Lung (tissue), 12 donors: Measurements from ENCODE around the gene FFAR3. TPM values are rescaled to one million over a fixed set of nuclear protein-coding genes. Genes with fewer than 3 reads are reported as not detected.
"Not testable (repeated sequence)": the region's sequence is repeated elsewhere in the genome, so short reads cannot be mapped to it uniquely, and the experiment has no call there.

ENCODE experiments used
- ATAC-seq: fragments of 200-7000 bp; cut with Tn5 transposase; one replicate; pipeline ENCODE4 v1.9.1; 2020; ENCODE audit warnings: moderate number of reproducible peaks; ENCODE audit not compliant: insufficient read depth, low FRiP score
- DNase-seq, 3 donors: peaks; one replicate each; pipeline ENCODE4 v3.0.0-alpha.2; 2013 to 2017
- H3K27ac ChIP-seq, 2 donors: one replicate each; pipeline ENCODE4 v1.5.1; 2013; ENCODE audit warnings: mild to moderate bottlenecking in 2 of 2, moderate library complexity in 2 of 2, control low read depth in 1 of 2, inconsistent platforms in 1 of 2, low read depth in 1 of 2, low read length in 1 of 2
- H3K27me3 ChIP-seq, 3 donors: one replicate each; pipeline ENCODE4 v1.5.1; 2013; ENCODE audit warnings: low read length in 2 of 3; ENCODE audit not compliant: control insufficient read depth in 3 of 3, insufficient read depth in 3 of 3
- H3K36me3 ChIP-seq, 4 donors: one replicate each; pipeline ENCODE4 v1.5.1; 2013; ENCODE audit warnings: low read length in 4 of 4, mild to moderate bottlenecking in 1 of 4, moderate library complexity in 1 of 4; ENCODE audit not compliant: control insufficient read depth in 4 of 4, insufficient read depth in 4 of 4
- H3K4me1 ChIP-seq, 5 donors: one replicate each; pipeline ENCODE4 v1.5.1; 2013; ENCODE audit warnings: low read length in 5 of 5, mild to moderate bottlenecking in 2 of 5, moderate library complexity in 1 of 5; ENCODE audit not compliant: control insufficient read depth in 5 of 5, insufficient read depth in 5 of 5
- H3K4me3 ChIP-seq: one replicate; pipeline ENCODE4 v1.5.1; 2013; ENCODE audit warnings: mild to moderate bottlenecking, control low read depth, moderate library complexity
- H3K9ac ChIP-seq, 2 donors: one replicate each; pipeline ENCODE4 v1.5.1; 2013; ENCODE audit warnings: low read length in 2 of 2, control low read depth in 1 of 2; ENCODE audit not compliant: insufficient read depth in 1 of 2
- H3K9me3 ChIP-seq, 4 donors: one replicate each; pipeline ENCODE4 v1.5.1; 2013; ENCODE audit warnings: low read length in 3 of 4, mild to moderate bottlenecking in 1 of 4, moderate library complexity in 1 of 4; ENCODE audit not compliant: control insufficient read depth in 4 of 4, insufficient read depth in 3 of 4
- CTCF ChIP-seq: IDR thresholded peaks from 2 replicates; pipeline ENCODE4 v1.5.1; 2012; ENCODE audit warnings: mild to moderate bottlenecking; ENCODE audit errors: control extremely low read depth, extremely low read depth
- WGBS, 2 donors: extraction: QIAGEN DNeasy Blood & Tissue Kit; methylation state at CpG; one replicate each; pipeline ENCODE4 v1.1.7; 2013; 5-methylcytosine and 5-hydroxymethylcytosine counted together
- polyA plus RNA-seq, 2 donors: library from polyadenylated mRNA; stranded (reverse); fragments of 200-250 nt; gene quantifications; one replicate each; pipeline ENCODE4 v1.2.1, GENCODE V29; 2013
- total RNA-seq, 2 donors: library from RNA; depleted of rRNA in 1 of 2; stranded (reverse); fragments of >200 nt in 1 of 2; gene quantifications; one replicate each; pipeline ENCODE4 v1.2.1, GENCODE V29; 2014 to 2021
- donor health status: control.
- donor health status: control.
- donor health status: Bipolar disorder and iron deficiency.
- donor health status: healthy.
- donor health status: DM: yes; HTN: yes; CAD: no.

The FFAR3 gene
- total and polyA plus RNA-seq, 4 donors, result 0.06 to 20.9 (median 0.40) TPM

GRCh38 chr19:35354898-35355297 lies 3.4 kb upstream of the FFAR3 start:
- H3K4me1 ChIP-seq, result peaks cover 0 to 38% (median 5%) of the 10 kb centered on the region in 5 donors
- H3K36me3 ChIP-seq, result no peaks in the 10 kb centered on the region
- no peaks in the 10 kb centered on the region for H3K27me3 ChIP-seq
- no peak overlapping the region for H3K27ac ChIP-seq
- ATAC-seq, result no peak
- no peak overlapping the region for H3K9ac ChIP-seq
- no peaks in the 10 kb centered on the region for H3K9me3 ChIP-seq
- WGBS, 2 donors, result 92 to 93% methylated on average over 8 of the region's 8 CpGs
- H3K4me3 ChIP-seq, result no peak overlapping the region
- no peak for TF ChIP-seq CTCF
- DNase-seq, result no peak

- DNase-seq (peak; percentile 39 to 76 (median 59)), ATAC-seq (no peak)
- H3K9me3 ChIP-seq, result no peaks in the 10 kb centered on the region
- H3K27me3 ChIP-seq, result no peaks in the 10 kb centered on the region
- H3K4me1 ChIP-seq, result peaks cover 0 to 38% (median 5%) of the 10 kb centered on the region in 5 donors
- WGBS, 2 donors, result 63 to 67% methylated on average over 6 of the region's 6 CpGs
- no peak overlapping the region for H3K27ac ChIP-seq
- no peak overlapping the region for H3K9ac ChIP-seq
- TF ChIP-seq CTCF, result no peak
- no peaks in the 10 kb centered on the region for H3K36me3 ChIP-seq
- H3K4me3 ChIP-seq, result no peak overlapping the region
Measured at GRCh38 chr19:35355791-35356460, 2.3 kb upstream of the FFAR3 start.

GRCh38 chr19:35358834-35359233 lies 574 bp downstream of the FFAR3 start:
- peaks cover 0 to 29% (median 5%) of the 10 kb centered on the region in 5 donors for H3K4me1 ChIP-seq
- not testable (repeated sequence) for H3K4me3 ChIP-seq, H3K36me3 ChIP-seq, H3K27me3 ChIP-seq, H3K9ac ChIP-seq, H3K9me3 ChIP-seq, H3K27ac ChIP-seq, DNase-seq, ATAC-seq
- 82 to 91% methylated on average over 9 to 11 of the region's 16 CpGs for WGBS, 2 donors

GRCh38 chr19:35359395-35359794 lies 1.1 kb downstream of the FFAR3 start:
- ATAC-seq, result not testable (repeated sequence)
- WGBS, 2 donors, result 85 to 92% methylated on average over 19 to 21 of the region's 21 CpGs

GRCh38 chr19:35360081-35360480 lies 1.8 kb downstream of the FFAR3 start:
- not testable (repeated sequence) for H3K36me3 ChIP-seq, H3K9ac ChIP-seq, H3K9me3 ChIP-seq, ATAC-seq, H3K4me3 ChIP-seq, DNase-seq, H3K27me3 ChIP-seq, H3K27ac ChIP-seq
- 100% methylated on average over 1 of the region's 5 CpGs; no CpG with 5 or more reads in 1 of the 2 donors for WGBS, 2 donors
- peaks cover 0 to 28% (median 5%) of the 10 kb centered on the region in 5 donors for H3K4me1 ChIP-seq

More at GRCh38 chr19:35359395-35359794, 1.1 kb downstream of the FFAR3 start:
- H3K4me1 ChIP-seq, result peaks cover 0 to 28% (median 5%) of the 10 kb centered on the region in 5 donors
- H3K4me3 ChIP-seq, H3K9ac ChIP-seq, H3K9me3 ChIP-seq, H3K27me3 ChIP-seq, H3K27ac ChIP-seq, H3K36me3 ChIP-seq, DNase-seq: not testable (repeated sequence)
